Measurements from ENCODE around the gene PPM1L. TPM values are rescaled to one million over a fixed set of nuclear protein-coding genes. Genes with fewer than 3 reads are reported as not detected.

PPM1L gene
- polyA plus RNA-seq, 10 donors: 6.8 to 13.2 (median 10.4) TPM

DNA sequence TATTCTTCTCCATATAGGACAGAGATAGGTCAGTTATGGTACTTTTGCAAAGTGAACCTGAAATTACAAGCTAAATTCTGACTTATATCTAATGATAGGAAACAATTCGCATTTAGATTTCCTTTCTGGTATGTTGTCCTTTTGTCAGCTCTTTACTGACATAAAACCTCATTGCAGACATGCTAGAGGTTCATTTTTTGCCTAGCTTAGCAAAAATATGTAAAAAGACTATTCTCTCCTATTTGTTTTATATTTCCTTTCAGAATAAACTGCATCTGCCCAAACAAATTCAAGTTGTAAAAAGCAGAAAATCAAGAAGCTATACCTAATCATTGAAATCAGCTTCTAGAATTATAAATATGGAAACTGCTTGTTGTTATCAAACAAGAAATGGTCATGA is 168.7 kb downstream of the PPM1L start:
- DNase-seq: no peak

DNA sequence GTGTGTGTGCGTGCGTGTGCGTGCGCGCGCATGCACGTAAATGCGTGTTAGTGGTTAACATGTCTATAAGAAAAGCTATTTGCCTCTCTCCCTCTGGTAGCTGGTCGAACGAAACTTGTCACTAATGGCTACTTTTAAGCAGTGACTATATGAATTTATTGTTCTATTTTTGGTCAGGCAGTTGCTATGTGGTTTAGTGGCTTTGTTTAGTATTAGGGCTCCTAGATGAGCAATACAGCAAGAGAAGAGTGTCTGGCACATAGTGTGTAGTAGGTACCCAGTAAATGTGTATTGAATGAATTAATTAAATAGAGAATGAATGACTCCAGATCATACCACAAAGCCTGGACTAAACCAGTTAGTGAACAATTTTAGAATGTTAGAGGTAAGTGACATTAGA is 171.6 kb downstream of the PPM1L start:
- no peak for DNase-seq

- no peak for DNase-seq
These were observed 172.2 kb downstream of the PPM1L start for GRCh38 chr3:160928183-160928726.

DNA sequence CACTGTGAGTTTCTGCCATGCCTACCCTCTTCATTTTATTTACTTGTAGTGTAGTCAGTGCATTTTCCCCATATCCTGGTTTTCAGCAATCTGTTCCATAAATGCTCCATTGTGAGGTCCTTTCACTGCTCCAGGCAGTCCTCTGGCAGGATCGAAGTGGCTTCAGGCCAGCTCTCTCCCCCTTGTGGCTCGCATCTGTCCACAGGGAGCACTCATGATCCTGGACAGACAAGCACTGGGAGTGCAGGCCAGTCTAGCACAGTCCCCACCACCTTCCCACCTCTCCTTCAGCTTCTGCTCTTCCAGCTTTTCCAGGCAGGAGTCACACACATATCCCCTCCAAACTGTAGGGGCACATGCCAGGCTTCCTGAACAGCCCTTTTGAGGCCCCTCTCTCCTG is 173.6 kb downstream of the PPM1L start:
- DNase-seq: no peak

- DNase-seq: peak; percentile 32 to 60 (median 40)
These were observed 175.4 kb downstream of the PPM1L start for GRCh38 chr3:160931474-160931873.

DNA sequence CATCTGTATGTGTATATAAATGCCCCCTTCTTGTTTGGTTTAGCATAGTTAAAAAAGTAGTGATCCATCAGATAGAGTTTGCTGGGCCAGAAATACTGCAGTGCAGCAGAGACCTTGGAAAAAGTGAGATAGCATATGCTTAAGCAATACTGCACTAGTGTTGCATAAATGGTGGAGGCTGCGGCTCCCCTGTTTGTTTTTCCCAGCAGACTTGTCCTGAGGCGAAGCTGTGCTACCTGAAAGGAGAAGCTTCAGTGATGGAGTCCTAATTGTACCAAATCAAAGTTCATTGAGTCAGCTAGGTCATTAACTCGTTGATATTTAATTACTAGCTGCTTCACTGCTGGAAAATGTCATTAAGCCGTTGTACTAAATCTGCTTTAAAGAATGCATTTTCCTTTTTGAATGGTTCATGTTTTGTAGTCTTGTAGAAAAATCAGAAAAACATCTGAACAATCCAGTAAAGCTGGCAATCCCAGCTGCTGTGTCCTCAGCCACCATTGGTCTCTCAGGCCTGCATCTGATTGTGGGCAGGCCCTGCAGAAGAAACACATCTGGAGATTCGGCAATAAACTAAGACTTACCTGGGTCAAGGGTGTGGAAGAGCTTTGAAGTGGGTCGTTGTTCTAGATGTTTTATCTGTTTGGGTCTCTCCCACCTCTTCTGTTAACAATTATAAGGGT is 179.5 kb downstream of the PPM1L start:
- no peak for DNase-seq

GRCh38 chr3:160941885-160942494 is 186.0 kb downstream of the PPM1L start:
- DNase-seq: peak; percentile 64 to 85 (median 77)

GRCh38 chr3:160943996-160944395 is 188.0 kb downstream of the PPM1L start:
- DNase-seq: no peak

GRCh38 chr3:160945336-160945735 is 189.3 kb downstream of the PPM1L start:
- DNase-seq: no peak

- DNase-seq: no peak
These were observed 192.2 kb downstream of the PPM1L start for GRCh38 chr3:160948273-160948672.

DNA sequence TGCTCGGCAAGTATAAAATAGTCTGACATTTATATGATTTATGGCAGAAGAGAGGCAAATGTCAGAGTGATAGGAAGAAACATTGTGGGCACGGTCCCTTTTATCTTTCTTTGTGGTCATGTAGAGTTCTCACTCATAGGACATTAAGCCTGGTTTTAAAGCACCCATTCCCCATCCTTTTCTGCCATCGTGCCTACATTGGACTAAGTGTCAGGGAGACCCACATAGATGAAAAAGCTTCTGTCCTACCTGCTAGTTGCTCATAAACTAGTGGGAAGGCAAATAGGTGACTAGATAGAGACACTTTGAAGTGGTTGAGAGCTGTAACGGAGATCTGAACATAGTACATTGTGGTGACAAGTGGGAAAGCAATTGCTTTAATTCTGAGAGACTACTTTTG is 193.4 kb downstream of the PPM1L start:
- DNase-seq: no peak

DNA sequence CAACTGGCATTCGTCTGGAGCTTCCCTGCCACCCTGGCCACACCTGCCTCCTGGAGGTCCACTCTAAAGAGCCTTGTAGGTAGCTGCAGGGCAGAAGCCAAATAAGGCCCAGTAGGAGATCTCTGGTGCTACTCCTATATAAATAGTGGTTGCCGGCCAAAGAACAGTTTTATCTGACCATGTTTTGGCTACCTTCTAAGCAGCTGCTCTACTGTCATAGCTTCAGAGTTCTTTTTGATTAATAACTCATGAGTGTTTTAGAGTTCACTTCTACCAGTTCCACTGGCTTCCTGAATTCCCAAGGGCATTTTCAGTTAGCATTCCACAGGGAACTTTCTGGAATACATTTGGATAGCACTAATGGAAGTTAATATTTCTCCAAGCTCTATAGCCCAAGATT is 194.5 kb downstream of the PPM1L start:
- no peak for DNase-seq

GRCh38 chr3:160950954-160951353 is 194.9 kb downstream of the PPM1L start:
- DNase-seq: no peak

DNA sequence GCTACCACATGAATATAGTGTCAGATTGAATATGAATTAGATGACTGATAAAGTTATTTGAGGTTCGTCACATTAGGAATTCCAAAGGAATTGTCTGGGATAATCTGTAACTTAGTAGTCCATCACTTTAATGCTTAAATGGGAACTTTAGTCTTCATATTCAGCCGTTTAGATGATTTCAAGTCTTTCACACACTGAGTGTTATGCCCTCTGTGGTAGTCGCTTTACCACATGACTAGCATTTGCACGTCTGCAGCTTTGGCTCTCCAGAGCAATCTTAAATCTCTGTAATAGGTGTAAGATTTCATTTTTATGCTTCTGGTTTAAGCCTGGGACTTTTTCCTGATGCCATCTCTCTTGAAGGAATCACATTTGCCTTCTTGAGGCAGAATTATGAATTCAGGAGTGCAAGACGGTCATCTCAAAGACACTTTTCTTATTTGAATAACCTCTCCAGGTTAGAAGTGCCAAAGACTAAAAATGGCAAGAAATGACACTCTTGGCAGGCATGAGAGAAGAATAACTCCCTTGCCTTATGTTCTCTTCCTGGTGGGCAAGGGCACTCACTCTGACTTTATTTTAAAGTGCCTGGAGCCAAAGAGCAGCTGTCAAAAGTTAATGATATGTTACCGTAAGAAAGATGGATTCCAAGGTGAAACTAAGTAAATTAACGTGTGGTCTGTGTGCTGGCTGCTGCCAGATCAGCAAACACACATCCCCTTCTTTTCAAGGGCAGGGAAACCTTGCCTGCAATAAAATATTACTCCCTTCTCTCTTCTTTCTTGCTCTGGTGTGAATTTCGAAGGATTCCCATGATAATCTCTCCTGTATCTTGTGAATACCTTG is 195.8 kb downstream of the PPM1L start:
- DNase-seq: no peak

- no peak for DNase-seq
These were observed 197.7 kb downstream of the PPM1L start for GRCh38 chr3:160953686-160954085.

- no peak for DNase-seq
These were observed 200.8 kb downstream of the PPM1L start for GRCh38 chr3:160956785-160957184.

GRCh38 chr3:160960568-160960967 is 204.5 kb downstream of the PPM1L start:
- DNase-seq: no peak

- no peak for DNase-seq
These were observed 207.9 kb downstream of the PPM1L start for GRCh38 chr3:160963949-160964348.

DNA sequence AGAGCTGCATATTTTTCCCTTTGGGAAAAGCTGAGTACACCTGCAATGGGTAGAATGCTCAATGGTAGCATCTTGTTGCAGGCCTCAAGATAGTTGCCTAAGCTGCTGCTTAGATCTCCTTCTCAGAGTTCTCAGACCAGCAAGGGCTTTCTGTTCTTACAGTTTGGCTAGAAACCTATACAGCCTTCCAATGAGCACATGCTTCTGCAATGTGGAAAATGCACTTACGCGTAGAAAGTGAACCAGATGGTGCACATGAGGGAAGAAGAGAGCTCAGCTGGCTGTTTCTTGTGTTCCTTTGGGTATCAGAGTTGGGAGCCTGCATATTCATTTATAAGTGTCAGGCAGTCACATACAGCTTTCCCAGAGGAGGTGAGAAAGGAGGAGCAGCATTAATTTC is 212.7 kb downstream of the PPM1L start:
- peak; percentile 20 to 66 (median 46) for DNase-seq

- no peak for DNase-seq
These were observed 217.2 kb downstream of the PPM1L start for GRCh38 chr3:160973067-160973809.

- DNase-seq: no peak
These were observed 221.7 kb downstream of the PPM1L start for GRCh38 chr3:160977773-160978172.

- DNase-seq: no peak
These were observed 224.7 kb downstream of the PPM1L start for GRCh38 chr3:160980740-160981139.
